Regular cardiac myocyte (primary cell): ENCODE data around the gene SPRR4. TPM values are rescaled to one million over a fixed set of nuclear protein-coding genes. Genes with fewer than 3 reads are reported as not detected.

ENCODE experiments used
- total RNA-seq: library from RNA; depleted of rRNA; stranded (reverse); fragments of >200 nt; gene quantifications from 2 replicates; pipeline ENCODE4 v1.2.3, GENCODE V29; 2014

Gene SPRR4, protein sequence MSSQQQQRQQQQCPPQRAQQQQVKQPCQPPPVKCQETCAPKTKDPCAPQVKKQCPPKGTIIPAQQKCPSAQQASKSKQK
- total RNA-seq: not detected in 2 replicates

DNA sequence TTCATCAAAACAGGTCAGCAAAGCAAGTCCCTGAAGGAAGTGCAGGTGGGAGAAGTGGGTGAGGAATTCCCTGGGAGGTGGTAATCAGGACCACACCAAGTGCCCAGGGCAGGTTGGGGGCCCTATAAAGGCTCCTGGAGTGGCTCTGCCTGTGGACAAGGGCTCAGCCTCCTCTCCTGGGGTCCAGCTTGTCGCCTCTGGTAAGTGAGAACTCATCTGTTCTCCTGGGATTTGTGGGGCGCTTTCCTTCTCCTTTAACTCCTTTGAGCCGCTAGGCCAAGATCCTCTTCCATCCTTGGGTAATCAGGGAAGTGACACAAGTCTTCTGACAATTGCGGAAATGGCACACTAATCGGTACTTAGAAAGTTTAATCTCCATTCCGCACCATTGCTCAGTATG, at the start of gene SPRR4:
Gene SPRR4 (plus strand): TSS at position 154 of the 400 bp plus-strand sequence. CDS start 1,243 bp downstream, outside the sequence.

DNA sequence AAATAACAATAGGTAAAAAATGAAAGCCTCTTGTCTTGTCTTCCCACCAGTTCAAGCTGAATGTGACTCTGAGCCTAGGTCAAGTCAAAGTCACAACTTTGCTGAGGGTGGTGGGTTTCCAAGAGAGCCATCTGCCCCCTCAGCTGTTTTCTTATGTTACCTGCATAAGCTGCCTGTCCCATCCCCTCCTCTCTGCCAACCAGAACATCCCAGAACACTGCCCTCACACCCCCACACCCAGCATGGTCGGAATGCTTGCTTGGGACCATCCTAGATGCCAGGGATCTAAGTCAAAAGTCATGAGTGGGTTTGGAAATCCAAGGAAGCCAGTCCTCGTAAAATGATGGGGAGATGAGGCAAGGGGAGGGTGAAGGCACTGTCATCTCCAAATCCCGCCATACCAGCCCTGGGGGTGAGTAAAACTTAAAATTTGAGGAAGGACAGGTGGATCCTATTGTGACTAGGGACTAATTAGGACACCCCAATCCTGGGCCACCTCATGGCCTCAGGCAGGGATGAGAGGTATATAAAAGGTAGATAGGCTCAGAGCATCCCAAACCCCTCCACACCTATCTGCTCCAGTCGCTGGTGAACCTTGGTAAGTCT, 23.7 kb upstream of the SPRR4 start, which contains the start of gene SPRR5:
Gene SPRR5 (plus strand): TSS at position 556 of the 606 bp plus-strand sequence. CDS start 1,349 bp downstream, outside the sequence.

DNA sequence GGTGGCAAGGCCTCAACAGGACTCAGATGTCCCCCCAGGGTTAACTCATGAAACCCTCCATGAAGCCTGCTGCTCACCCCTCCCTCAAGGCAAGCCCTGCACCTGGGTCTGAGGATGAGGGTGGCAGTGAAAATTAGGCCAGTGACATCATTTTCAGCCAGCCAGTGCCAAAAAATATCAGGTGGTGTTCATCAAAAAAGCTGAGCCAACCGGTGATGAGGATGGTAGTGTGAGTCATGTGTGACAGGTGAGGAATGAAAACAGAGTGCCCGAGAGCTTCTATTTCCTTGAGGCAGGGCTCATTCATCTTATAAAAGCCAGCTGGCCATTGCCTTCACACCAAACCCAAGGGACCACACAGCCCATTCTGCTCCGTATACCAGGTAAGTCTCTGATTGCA, 13.3 kb downstream of the SPRR4 start, which contains the start of gene SPRR1A:
Gene SPRR1A (plus strand): TSS at position 339 of the 400 bp plus-strand sequence. CDS start 1,150 bp downstream, outside the sequence.

DNA sequence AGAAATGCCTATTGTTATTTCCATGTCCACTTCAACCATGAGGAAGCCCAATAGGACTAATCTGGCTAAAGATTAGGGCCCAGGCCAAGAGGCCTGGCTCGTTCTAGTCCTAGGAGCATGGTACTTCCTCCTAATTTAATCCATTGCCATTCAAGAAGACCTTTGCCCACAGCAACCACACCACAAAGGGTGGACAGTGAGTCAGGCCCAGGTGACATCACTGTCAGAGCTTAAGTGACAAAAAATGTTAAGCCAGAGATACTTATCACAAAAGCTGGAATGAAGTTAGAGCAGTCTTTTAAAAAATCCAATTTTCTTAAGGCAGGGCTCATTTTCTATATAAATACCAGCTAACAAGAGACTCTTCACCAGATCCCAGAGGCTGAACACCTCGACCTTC, 30.9 kb downstream of the SPRR4 start, which contains the start of gene SPRR3:
Gene SPRR3 (plus strand): TSS at position 368 of the 400 bp plus-strand sequence. CDS start 1,272 bp downstream, outside the sequence.

Other genes starting within 250 kb of the SPRR4 start
- gene KPRP, start 212.6 kb upstream of the SPRR4 start, total RNA-seq: not detected in 2 replicates
- gene LCE1F, start 195.5 kb upstream of the SPRR4 start, total RNA-seq: not detected in 2 replicates
- not detected in 2 replicates for gene LCE1E, start 184.4 kb upstream of the SPRR4 start, total RNA-seq
- not detected in 2 replicates for gene LCE1D, start 173.9 kb upstream of the SPRR4 start, total RNA-seq
- not detected in 2 replicates for gene LCE1C, start 164.0 kb upstream of the SPRR4 start, total RNA-seq
- gene LCE1B, start 158.7 kb upstream of the SPRR4 start, total RNA-seq: not detected in 2 replicates
- gene LCE1A, start 143.2 kb upstream of the SPRR4 start, total RNA-seq: not detected in 2 replicates
- gene LCE6A, start 127.8 kb upstream of the SPRR4 start, total RNA-seq: not detected in 2 replicates
- gene LCE7A, start 110.7 kb upstream of the SPRR4 start, total RNA-seq: not detected in 2 replicates
- gene SMCP, start 92.3 kb upstream of the SPRR4 start, total RNA-seq: not detected in 2 replicates
- gene IVL, start 62.1 kb upstream of the SPRR4 start, total RNA-seq: not detected in 2 replicates
- not detected in 2 replicates for gene SPRR5, start 23.4 kb upstream of the SPRR4 start, total RNA-seq
- gene SPRR1A, start 13.4 kb downstream of the SPRR4 start, total RNA-seq: not detected in 2 replicates
- gene SPRR3, start 31.1 kb downstream of the SPRR4 start, total RNA-seq: not detected in 2 replicates
- not detected in 2 replicates for gene SPRR1B, start 60.6 kb downstream of the SPRR4 start, total RNA-seq
- not detected in 2 replicates for gene SPRR2D, start 70.5 kb downstream of the SPRR4 start, total RNA-seq
- gene SPRR2A, start 86.9 kb downstream of the SPRR4 start, total RNA-seq: not detected in 2 replicates
- not detected in 2 replicates for gene SPRR2B, start 101.0 kb downstream of the SPRR4 start, total RNA-seq
- not detected in 2 replicates for gene SPRR2E, start 123.9 kb downstream of the SPRR4 start, total RNA-seq
- gene SPRR2F, start 142.9 kb downstream of the SPRR4 start, total RNA-seq: not detected in 2 replicates
- gene SPRR2G, start 180.2 kb downstream of the SPRR4 start, total RNA-seq: not detected in 2 replicates
- not detected in 2 replicates for gene LELP1, start 232.8 kb downstream of the SPRR4 start, total RNA-seq
- gene PRR9, start 246.9 kb downstream of the SPRR4 start, total RNA-seq: not detected in 2 replicates